ENCODE results near the gene HES6.

Gene HES6

DNA sequence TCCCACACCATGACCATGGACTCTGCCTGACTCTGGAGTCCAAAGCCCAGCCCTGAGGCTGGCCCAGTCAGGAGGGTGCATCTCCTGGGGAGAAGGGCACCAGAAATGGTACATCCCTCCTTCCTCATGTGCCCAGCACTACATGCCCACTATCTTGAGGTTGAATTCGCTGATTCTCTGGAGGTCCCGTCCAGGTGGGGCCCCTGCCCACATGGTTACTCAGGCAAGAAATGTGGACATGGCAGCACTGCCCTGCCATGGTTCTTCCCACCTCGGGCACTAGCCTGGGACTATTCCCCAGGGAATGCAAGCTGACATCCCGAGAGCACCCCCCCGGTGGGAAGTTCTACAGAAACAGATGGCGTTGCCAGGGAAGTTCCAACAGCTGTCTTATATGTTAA, 15.3 kb upstream of the HES6 start:
- no peak for DNase-seq (ENCODE audit: low read depth in 1 of 2, low spot score in 1 of 2)

DNA sequence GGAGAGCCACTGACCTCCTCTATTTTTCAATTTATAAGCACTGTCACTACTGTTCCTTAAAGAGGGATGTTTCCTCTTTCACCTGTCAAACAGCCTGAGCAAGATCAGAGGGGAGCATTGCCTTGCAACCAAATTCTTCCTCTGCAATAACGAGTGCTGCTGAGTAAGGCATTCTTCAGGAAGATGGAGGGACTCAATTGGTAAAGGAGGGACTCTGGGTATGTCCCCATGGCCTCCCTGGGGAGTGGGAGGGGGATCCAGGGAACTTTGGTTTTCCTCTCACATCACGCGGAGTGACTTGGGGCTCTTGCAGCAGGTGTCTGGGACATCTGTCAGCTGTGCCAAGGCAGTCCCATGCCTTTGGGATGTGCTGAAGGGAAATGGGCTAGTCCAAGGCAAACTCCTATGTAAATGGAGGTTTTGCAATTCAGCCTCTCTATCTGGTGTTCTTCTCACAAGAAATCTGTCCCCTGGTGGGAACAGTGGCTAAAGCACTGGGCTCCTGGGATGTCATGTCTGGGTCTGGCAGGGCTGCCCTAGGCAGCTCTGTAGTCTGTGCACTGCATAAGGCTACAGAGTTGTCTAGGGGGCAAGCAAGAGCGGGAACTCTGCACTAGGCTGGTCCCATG, 14.4 kb upstream of the HES6 start:
- no peak for DNase-seq (ENCODE audit: low read depth in 1 of 2, low spot score in 1 of 2)

DNA sequence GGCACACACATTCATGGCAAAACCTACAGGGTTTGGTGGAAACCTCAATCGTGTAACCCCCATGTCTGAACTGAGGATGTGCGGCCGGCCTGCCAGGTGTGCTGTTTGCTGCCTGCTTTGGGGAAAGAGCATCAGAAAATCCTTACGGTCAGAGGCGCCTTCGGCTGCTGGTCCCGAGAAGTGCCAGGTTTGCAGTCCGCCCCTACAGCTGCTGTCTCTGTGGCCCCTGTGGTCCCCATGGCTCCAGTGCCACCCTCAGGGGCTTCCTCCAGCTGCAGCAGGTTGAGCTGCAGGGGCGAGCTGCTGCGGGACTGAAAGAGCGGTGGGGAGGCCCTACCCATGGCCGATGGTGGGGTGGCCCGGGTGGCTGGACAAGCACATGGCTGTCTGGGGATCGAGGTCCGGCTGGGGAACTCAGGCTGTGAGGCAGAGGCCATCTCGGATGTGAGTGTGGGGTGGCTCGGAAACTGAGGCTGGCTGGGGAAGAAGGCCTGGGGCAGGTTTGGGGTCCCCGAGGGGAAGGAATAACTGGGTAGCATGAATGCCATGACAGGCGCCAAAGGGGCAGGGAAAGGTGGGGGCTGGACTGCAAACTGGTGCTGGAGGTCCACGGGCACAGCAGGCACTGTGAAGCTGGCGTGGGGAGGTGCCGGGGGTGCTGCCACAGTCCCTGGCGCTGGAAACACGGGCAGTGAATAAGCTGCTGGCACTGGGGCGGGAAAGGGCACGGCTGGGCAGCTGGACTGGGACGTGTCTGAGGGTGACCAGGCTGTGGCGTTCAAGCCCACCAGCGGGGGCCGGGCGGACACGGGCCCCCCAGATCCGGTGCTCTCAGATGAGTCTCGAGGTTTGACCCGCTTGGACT, 13.2 kb upstream of the HES6 start:
- no peak for DNase-seq (ENCODE audit: low read depth in 1 of 2, low spot score in 1 of 2)

DNA sequence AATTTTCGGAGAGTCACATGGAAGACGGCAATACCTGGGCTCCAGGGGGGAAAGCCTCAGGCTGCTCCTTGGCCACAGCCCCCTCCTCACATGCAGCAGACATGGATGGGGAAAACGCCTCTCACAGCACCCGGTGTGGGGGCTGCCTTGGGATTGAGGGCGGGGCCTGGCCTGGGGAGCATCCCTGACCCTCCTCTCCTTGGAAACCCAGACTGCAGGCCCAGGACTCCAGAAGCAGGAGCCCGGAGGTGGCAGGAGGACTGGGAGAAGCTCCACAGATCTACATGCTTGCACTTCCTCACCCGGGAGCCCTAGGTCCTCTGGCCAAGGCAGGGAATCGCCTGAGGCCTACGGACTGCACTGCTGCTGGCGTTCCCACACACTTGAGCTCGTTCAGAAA, 12.1 kb upstream of the HES6 start:
- DNase-seq (ENCODE audit: low read depth in 1 of 2, low spot score in 1 of 2) = no peak

DNA sequence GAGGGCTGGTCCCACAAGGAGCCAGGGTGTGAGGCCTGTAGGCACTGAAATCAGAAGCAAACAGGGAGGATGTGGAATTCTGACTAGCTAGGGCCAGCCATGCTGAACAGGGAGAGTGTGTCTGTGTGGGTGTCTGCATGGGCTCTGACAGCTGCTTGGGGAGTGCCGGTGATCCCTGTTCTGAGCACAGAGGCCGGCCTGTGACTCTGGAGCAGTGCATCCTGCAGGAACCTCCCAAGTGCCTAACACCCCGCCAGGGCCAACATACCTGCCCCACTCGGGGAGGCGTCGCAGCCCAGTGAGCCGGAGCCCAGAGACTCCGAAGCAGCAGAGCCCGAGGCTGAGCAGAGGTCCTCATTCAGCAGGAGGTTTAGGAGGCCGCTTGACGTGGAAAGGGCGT, 11.5 kb upstream of the HES6 start:
- DNase-seq (ENCODE audit: low read depth in 1 of 2, low spot score in 1 of 2) = no peak

DNA sequence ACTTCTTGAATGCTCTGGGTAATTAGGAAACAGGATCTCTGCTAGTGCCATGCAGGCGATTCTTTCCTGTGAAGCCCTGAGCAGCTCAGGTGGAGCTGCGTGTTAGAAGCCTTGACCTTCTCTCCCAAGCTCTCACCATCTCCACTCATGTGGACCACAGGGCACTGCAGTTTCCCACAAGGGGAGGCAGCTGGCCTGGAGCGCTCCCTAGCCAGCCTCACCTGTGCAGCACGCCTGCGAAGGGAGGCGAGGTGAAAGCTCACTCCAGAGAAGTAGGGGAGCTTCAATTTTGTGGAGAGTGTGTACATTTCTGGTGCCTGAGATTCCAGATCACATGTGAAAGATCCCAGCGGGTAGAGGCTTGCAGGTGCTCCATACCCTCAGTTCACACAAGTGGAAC, 11.1 kb upstream of the HES6 start:
- no peak for DNase-seq (ENCODE audit: low read depth in 1 of 2, low spot score in 1 of 2)

DNA sequence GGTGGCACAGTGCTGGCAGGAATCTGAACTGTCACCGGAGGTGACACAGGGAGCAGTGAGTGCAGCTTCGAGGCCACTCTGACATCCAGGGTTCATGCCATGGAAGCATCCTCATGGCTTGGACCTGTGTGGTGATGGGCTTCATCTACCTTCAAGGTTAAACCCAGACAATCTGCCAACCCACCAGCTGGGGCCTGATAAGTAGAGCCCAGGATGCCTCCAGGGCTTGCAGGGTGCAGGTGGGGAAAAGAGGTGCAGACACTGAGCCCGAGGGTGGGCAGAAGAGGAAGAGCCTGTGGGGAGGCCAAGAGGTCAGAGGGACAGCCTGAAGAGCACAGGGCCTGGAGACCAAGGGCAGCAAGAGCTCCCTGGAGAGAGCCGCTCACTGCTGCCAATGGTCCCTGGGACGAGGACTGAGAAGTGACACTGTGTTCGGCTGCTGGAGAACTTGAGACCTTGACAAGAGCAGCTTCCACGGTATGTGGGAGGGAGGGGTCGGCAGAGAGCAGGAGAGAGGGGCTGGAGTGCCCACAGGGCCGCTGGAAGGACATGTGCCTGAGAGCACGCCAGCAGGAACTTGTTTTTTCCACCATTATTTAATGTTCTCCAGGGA, 8.1 kb upstream of the HES6 start:
- no peak for DNase-seq (ENCODE audit: low read depth in 1 of 2, low spot score in 1 of 2)

DNA sequence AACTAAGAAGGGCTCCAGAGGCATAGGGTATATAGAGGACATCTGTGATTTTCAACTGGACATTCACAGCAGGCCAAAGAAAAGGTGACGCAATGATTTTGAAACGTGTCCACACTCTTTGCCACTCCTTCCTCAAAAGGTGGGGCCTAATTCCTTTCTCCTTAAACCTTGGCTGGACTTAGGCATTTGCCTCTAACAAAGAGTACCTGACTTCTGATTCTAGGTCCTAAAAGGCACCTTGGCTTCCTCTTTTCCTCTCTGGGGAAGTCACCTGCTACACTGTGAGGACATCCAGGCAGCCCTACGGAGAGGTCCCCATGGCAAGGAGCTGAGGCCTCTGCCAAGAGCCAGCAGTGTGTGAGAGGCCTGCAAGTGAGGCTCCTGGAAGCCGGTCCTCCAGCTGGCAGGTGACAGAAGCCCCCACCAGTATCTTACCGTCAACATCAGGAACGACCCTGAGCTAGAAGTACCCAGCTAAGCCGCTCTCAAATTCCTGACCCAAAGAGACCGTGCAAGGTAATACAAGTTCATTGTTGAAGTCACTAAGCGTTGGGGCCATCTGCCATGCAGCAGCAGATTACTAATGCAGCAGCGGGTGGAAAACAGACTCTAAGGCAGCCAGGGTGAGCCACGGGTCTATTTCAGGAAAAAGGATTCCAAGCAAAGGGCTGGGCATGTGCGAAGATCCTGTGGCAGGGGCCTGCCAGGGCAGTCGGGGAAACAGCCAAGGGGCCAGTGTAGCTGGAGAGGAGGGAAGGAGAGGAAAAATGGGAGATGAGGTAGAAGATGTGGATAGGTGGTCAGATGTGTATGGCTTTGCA, 7.4 kb upstream of the HES6 start:
- no peak for DNase-seq (ENCODE audit: low read depth in 1 of 2, low spot score in 1 of 2)

DNA sequence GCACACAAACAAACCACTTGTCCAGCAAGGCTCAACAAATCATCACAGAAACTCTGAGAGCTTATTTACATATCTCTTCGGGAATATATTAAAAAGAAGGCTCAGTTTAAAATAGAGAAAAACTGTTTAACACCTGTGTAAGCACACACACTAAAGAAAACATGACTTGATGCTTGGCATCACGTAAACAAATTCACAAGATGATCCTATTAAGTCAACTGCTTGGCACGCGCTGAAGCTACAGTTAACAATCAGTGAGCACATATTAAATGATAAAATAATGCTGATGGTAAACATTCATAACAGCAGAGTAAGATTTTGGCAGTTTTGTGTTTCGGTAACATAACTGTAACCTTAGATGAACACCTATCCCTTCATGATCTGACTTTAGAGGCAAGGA, 4.3 kb upstream of the HES6 start:
- DNase-seq (ENCODE audit: low read depth in 1 of 2, low spot score in 1 of 2) = no peak

DNA sequence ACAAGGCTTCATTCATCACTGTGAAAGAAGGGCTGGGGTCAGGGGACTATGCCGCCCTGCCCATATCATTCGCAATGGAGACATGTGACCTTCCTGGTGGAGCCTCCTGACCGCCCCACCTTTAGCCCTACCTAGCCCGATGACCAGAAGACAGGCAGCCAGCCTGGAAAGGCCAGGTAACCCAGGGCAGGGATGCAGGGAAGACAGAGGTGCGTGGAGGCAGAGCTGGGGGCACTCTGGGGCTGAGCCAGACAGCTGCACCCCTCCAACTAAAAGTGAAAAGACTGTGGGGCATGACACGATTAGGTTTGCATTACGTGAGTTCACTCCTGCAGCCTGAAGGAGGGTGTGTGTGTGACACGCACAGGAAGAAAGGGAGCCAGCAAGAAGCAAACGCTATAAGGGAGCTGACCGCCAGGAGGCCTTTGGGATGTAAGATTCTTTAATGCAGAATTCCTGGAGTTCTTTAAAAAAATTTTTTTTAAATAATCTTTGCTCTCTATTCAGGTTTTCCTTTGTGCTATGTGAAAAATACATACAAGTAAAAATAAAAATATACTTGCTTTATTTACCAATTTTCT, 3.7 kb upstream of the HES6 start:
- DNase-seq (ENCODE audit: low read depth in 1 of 2, low spot score in 1 of 2) = no peak

DNA sequence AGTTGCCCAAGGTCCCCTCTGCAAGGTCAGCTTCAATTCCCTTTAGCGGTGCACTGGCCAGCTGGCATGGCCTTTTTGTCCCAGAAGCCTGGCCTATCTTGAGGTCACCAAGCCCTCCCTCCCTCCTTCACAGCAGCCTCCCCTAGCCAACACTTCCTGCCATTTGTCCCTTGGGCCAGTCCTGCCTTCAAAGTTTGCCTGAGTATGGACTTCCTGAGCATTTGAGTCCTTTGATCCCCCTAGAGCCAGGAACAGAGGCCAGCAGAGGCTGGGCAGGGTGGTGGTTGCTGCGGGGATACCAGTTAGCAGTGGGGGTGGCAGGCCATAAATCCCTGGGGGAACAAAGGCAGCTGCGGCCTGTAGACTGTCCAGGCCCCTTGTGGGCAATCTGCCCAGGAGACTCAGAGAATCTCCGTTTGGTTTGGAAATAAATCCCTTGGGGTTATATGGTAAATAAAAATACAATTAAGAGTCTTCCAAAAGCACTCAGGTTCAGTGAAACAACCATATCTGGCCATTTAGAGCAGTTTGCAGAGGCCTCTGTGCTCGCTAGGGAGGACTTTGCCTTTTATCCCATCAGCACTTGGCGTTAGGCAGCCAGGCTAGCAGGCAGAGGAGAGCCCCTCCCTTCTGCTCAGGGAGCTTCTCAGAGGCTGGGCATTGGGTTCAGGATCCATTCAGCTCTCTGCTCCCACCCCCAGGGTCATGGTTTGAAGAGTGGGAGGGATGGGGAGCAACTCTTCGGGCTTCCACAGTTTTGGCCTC, 3.1 kb upstream of the HES6 start:
- DNase-seq (ENCODE audit: low read depth in 1 of 2, low spot score in 1 of 2) = no peak

DNA sequence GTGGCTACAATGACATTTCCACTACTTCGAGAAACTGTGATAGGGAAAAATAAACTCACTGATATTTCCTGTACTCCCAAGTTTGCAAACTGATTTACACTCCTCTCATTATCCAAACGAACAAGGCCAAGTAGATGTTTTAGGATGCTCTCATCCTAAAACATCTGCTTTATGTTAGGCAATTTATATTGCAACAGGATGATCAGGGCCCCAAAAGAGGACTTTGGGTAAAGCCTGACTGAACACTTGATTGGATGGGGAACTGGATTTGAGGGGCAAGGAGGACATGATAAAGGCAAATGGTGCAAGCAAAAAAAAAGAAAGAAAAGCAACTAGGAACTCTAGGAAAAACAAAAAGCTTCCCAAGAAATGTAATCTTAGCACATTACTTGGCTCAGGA, 2.1 kb upstream of the HES6 start:
- DNase-seq (ENCODE audit: low read depth in 1 of 2, low spot score in 1 of 2) = no peak

DNA sequence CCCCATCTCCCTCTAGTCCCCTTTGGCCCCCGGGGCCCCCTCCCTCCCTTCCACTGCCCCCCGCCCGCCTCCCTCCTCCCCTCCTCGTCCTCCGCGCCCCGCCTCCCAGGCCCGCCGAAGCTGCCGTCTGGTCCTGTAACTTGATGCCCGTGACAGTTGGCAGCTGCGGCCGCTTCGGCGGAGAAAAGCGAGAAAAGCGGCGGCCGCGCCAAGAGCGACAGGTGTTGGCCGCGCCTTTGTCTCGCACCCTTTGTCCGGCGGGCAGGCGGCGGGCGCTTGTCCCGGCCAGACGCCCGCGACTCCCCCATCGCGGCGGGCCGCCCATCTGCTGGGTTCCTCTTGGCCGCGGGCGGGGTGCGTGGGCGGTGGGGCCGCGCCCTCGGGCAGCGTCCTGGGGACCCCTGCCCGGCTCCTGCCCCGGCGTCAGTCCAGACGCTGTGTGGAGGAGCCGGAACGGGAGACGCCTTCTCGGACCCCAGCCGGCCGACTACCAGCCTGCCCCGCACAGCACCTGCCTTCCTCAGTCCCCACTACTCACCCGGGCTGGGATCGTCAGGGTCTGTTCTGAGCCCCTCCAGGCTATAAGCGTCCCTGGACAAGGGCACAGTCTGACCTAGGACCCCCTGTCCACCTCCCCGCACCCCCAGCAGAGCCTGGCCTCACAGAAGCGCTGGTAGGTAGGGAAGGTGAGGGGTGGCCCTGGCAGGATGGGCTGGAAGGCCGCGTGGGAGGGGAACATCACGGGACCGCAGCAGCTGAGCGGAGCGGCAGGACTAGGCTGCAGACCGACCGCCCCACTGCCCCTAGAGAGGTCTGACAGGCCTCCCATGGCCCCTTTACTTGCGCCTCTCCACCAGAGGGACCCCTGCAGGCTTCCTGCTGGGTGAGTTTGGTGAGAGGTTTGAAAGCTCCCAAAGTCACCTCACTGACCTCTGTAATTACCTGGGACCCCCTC, 1.2 kb upstream of the HES6 start:
- DNase-seq (ENCODE audit: low read depth in 1 of 2, low spot score in 1 of 2) = no peak

DNA sequence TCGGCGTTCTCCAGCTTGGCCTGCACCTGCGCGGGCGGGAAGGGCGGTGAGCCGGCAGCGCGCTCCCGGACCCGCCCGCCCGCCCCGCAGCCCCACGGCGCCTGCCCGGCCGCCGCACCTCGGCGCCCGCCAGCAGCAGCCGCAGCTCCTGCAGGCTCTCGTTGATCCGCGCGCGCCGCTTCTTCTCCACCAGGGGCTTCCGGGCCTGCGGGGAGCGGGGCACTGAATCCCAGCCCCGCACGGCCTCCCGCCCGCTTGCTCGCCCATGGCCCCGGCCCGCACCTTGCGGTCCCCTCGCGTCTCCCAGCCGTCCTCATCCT, 335 bp downstream of the HES6 start:
- DNase-seq (ENCODE audit: low read depth in 1 of 2, low spot score in 1 of 2) = no peak

DNA sequence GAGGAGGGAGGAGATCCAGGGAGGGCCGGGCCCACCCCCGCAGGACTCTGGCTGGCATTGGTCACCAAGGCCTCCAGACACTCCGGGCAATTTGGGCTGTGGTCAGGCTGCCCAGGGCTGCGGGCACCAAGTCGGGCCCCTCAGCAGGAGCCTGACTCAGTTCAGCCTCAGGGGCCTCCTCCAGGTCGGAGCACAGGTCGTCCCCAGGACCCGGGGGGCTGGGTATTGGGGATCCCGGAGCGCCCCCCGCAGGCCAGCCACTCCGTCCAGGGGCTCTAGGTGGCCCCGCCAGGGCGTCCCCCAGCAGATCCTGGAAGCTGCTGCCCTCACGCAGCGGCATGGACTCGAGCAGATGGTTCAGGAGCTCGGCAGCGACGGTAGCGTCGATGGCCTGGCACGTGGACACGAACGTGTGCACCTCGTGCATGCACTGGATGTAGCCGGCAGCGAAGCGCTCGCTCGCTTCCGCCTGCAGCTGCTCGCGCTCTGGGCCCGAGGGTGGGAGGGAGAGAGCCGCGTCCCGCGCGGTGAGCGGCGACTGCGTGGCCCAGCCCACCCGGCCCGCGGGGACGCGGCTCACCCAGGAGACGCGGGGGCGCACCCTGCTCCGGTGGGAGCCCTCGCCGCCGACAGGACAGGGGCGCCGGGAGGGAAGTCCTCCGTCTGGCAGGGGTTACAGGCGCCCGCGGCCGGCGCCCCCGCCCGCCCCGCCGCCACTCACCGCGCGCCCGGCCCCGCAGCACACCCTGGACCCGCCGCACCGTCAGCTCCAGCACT, 884 bp downstream of the HES6 start:
- DNase-seq (ENCODE audit: low read depth in 1 of 2, low spot score in 1 of 2) = no peak

DNA sequence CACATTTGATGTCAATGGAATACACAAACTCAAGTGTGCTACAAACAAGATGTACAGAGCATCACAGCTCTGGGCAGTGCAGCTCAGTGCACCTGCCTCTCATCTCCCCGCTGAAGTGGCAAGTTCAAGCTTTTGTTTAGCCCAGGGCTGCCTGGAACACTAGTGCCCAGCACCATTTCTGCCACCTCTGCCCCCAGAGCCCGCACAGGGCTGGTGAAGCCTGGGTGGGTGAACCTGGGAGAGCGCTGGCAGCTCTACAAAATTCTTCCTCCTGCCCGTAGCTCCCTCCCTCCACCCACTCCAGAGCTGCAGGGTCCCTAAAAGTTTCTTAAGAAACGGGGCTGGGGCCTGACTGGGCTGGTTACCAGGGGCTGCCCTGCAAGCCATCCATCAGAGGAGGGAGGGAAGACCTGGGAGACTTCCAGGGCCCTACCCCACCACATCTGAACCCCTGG, 1.5 kb downstream of the HES6 start:
- DNase-seq (ENCODE audit: low read depth in 1 of 2, low spot score in 1 of 2) = no peak

DNA sequence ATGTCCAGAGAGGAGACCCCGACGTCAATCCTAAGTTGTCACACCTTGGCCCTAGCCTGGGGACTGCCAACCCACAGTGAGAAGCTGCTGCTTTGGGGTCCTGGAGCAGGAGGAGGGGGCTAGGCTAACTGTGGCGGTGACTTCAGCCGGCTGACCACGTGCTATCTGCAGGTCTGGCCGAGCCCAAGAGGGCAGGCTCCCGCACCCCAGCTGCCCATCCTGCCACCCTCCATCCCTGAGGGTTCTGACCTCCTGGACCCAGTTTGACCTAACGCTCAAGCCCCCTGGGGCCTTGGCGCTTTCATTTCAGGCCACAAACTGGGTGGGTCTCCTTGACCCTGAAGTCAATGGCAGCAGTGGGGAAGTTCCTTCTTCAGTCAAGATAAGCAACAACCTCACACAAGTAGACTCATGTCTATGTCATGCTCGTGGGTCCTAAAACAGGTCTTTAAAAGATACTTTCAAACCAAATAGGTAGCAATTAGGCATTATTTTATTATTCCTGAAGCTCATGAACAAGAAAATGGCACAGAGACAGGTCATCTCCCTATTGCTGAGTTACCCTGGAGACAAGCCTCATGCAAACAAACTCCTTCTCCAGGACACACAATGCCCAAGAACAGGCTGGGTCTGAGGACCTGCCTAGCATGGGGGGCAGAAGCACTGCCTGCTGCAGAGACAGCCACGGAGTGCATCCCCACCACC, 2.3 kb downstream of the HES6 start:
- no peak for DNase-seq (ENCODE audit: low read depth in 1 of 2, low spot score in 1 of 2)

DNA sequence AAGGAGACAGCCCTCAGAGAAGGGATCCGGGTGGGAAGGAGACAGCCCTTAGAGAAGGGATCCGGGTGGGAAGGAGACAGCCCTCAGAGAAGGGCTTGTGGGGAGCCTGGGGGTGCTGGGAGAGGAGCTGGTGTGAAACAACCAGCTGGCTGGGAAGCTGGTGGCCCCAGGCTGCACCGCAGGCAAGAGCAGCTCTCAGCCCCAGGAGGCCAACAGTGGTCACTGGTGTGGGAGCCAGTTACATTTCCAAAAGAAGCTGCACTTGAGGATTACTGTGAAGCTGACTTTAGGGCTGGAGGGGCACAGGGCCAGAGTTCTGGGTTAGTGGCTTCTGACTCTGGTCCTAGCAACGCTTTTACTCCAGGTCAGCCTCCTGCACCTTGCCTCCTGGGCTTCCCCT, 3.3 kb downstream of the HES6 start:
- no peak for DNase-seq (ENCODE audit: low read depth in 1 of 2, low spot score in 1 of 2)

Data from activated T-helper 1 cell treated with anti-CD3 and anti-CD28 coated beads, Interleukin-2, amount 50 U/mL, for 16 hours (primary cell).